ENCODE results near the gene CIC. TPM values are rescaled to one million over a fixed set of nuclear protein-coding genes. Genes with fewer than 3 reads are reported as not detected.

The CIC gene
- total RNA-seq (100 to 1,000 TPM; 112 to 125 TPM), total RNA-seq (84.1 to 151 reads per million in 2 donors)

DNA sequence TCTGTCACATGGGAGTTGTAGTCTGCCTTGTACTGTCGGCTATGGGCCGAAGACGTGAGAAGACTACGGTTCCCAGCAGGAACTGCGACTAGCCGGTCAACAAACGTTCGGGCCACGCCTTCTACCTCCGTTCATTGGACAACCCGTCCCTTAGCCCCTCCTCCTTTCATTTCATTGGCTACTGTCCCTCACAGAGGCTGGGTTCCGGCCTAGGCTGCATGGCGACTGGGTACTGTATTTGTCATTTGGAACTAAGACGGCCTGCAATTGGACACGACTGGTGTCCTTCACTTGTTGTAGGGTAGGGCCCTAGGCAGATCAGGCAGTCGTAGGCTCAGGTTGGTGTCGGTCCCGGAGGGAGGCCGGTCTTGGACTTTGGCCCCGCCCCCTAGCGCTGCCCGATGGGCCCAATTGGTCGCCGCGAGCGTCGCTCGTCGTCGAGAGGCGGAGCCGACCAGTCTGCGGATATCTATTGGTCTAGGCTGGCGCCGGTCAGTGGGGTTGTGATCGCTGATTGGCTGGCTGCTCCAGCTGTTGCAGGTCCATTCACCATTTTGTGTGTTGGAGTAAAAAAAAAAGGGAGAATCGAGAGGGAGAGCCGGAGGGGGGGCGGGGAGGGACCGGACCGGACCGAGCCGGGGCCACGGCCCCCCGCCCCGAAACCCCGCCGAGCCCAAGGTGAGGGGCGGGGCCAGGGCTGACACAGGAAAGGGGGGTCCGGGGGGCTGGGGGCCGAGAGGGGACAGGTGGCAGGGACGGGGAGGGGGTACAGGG, at the start of gene CIC:
Gene CIC (plus strand): TSS at position 549 of the 774 bp plus-strand sequence. CDS start 2,532 bp downstream, outside the sequence.
- DNase-seq (peak; percentile 97 to 99 (median 98)), ATAC-seq (peak; percentile 79)
- H3K4me1 Mint-ChIP-seq = peaks cover 27% of the 10 kb centered on the region
- H3K27me3 Mint-ChIP-seq = no peaks in the 10 kb centered on the region
- H3K27ac Mint-ChIP-seq = no peak within 1 kb of the TSS
- no peak within 1 kb of the TSS for H3K4me3 Mint-ChIP-seq
- H3K9me3 ChIP-seq (ENCODE audit: control insufficient read depth, low read length, poor library complexity, severe bottlenecking) = no peaks in the 10 kb centered on the region
- H3K36me3 Mint-ChIP-seq (ENCODE audit: low read depth) = peaks cover 4% of the 10 kb centered on the region

DNA sequence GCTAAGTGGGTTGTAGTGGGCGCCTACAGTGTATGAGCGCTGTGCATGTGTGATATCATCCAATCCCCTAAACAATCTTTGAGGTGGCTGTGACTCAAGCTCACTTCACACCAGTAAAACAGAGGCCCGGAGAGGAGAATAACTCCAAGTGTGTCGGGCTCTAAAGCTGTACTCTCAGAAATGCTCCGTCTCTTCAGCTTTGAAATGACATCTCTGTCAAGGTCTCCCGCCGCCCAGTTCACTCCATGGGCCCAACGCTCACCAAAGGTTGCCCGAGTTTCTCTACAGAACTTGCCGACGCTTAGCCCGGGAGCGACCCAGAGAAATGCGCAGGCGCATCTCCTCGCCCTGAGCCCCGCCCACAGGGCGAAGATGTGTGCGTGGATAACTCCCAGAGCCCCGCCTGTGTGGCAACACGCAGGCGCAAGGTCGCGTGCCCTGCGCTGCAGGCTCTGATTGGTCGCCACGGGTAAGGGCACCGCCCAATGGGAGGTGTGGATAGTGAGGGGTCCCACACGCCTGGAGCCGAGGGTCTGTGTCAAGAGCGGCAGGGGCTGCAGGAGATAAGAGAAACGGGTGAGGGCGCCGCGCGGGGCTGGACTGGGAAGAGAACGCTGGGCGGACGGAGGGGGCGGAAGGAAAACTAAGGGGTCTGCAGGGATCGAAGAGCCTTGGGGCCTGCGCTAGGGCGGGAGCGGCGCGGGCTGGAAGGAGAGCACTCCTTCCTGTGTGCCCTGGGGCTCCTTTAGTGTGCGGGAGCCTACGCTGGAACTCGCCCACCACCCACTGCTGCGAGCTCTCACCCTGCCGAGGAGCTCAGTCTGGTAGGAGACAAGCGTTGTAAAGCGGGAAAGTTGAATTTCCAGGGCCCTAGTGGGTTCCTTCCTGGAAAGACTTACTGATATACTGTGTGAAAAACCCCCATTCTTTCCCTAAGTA, 49.0 kb upstream of the CIC start, which contains the start of gene ZNF526:
Gene ZNF526 (plus strand): TSS at position 501 of the 939 bp plus-strand sequence. CDS start 4,092 bp downstream, outside the sequence.
- Mint-ChIP-seq H3K27me3 (no peaks in the 10 kb centered on the region), H3K36me3 (ENCODE audit: low read depth) (peaks cover 12% of the 10 kb centered on the region)

DNA sequence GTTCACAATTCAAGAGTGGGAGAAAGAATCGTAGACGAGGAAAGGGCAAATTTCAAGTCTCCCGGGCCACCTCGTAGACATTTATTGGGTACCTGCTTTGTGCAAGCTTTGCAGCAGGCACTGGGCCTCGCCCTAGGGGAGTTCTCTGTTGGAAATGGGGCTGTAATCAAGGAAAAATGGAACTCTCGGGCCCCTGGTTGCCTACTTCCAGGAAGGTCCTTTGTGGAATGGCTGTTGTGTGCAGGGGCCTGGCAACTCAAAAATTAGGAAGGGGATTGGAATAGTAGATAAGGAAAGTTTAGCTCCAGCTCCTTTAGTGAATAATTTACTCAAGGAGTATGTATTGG, 48.3 kb upstream of the CIC start:
- H3K36me3 Mint-ChIP-seq (ENCODE audit: low read depth) = peaks cover 12% of the 10 kb centered on the region
- H3K4me1 Mint-ChIP-seq = peaks cover 43% of the 10 kb centered on the region
- peak overlapping the region; percentile 100 for H3K4me3 Mint-ChIP-seq
- DNase-seq (no peak), ATAC-seq (no peak)
- H3K9me3 ChIP-seq (ENCODE audit: control insufficient read depth, low read length, poor library complexity, severe bottlenecking) = no peaks in the 10 kb centered on the region
- peak overlapping the region; percentile 99 for H3K27ac Mint-ChIP-seq
- H3K27me3 Mint-ChIP-seq = no peaks in the 10 kb centered on the region

More for the DNA sequence above, 49.0 kb upstream of the CIC start, which contains the start of gene ZNF526:
- peak within 1 kb of the TSS; percentile 99 for H3K27ac Mint-ChIP-seq
- H3K4me1 Mint-ChIP-seq = peaks cover 50% of the 10 kb centered on the region
- H3K9me3 ChIP-seq (ENCODE audit: control insufficient read depth, low read length, poor library complexity, severe bottlenecking) = no peaks in the 10 kb centered on the region
- DNase-seq = peak; percentile 94 to 96 (median 94)
- H3K4me3 Mint-ChIP-seq = peak within 1 kb of the TSS; percentile 100
- peak; percentile 84 for ATAC-seq

DNA sequence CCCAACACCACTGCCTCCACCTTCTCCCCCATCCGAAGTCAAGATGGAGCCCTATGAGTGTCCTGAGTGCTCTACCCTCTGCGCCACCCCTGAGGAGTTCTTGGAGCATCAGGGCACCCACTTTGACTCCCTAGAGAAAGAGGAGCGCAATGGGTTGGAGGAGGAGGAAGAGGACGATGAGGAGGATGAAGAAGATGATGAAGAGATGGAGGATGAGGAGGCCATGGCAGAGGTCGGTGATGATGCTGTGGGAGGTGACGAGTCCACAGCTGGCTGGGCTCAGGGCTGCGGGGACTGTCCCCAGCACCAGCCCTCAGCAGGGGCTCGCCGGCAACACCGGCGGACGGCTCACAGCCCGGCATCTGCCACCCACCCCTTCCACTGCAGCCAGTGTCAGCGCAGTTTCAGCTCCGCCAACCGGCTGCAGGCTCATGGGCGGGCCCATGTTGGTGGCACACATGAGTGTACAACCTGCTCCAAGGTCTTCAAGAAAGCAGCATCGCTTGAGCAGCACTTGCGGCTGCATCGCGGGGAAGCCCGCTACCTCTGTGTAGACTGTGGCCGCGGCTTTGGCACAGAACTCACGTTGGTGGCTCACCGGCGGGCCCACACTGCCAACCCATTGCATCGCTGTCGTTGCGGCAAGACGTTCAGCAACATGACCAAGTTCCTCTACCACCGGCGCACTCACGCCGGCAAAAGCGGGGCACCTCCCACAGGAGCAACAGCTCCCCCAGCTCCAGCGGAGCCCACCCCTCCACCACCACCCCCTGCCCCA, 43.9 kb upstream of the CIC start:
- Mint-ChIP-seq H3K36me3 (ENCODE audit: low read depth) (peaks cover 8% of the 10 kb centered on the region), H3K4me1 (peaks cover 24% of the 10 kb centered on the region), H3K4me3 (peak overlapping the region; percentile 56), H3K27me3 (no peaks in the 10 kb centered on the region), H3K27ac (no peak overlapping the region)
- H3K9me3 ChIP-seq (ENCODE audit: control insufficient read depth, low read length, poor library complexity, severe bottlenecking) = no peaks in the 10 kb centered on the region
- ATAC-seq (no peak), DNase-seq (no peak)

DNA sequence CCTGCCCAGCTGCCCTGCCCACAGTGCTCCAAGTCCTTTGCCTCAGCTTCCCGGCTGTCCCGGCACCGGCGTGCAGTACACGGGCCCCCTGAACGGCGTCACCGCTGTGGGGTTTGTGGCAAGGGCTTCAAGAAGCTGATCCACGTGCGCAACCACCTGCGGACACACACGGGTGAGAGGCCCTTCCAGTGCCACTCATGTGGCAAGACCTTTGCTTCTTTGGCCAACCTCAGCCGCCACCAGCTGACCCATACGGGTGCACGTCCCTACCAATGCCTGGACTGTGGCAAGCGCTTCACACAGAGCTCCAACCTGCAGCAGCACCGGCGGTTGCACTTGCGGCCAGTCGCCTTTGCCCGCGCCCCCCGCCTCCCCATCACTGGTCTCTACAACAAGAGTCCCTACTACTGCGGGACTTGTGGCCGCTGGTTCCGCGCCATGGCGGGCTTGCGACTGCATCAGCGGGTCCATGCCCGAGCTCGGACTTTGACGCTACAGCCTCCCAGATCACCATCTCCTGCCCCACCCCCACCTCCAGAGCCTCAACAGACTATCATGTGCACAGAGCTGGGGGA, 43.2 kb upstream of the CIC start:
- H3K9me3 ChIP-seq (ENCODE audit: control insufficient read depth, low read length, poor library complexity, severe bottlenecking) = no peaks in the 10 kb centered on the region
- DNase-seq (no peak), ATAC-seq (no peak)
- H3K4me3 Mint-ChIP-seq = no peak overlapping the region
- peaks cover 20% of the 10 kb centered on the region for H3K4me1 Mint-ChIP-seq
- H3K27me3 Mint-ChIP-seq = no peaks in the 10 kb centered on the region
- peaks cover 6% of the 10 kb centered on the region for H3K36me3 Mint-ChIP-seq (ENCODE audit: low read depth)
- H3K27ac Mint-ChIP-seq = no peak overlapping the region

DNA sequence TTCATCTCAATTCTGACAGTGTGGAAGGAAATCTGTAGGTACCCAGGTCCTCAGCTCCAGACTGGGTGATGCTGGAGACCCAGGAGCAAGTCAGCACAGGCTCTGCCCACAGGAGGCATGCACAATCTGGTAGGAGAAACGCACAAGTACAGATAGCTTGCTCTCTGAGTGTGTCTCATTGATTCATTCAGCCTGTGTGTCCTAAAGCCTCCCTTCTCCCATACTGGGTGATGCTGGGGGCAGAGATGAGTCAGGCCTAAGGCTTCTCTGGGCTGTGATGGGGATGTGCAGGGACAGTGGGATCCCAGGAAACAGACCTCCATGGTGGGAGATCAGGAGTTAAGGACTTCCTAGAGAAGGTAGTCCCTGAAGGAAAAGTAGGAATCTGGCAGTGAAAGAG, 42.2 kb upstream of the CIC start:
- DNase-seq (no peak), ATAC-seq (no peak)
- no peak overlapping the region for H3K4me3 Mint-ChIP-seq
- peaks cover 17% of the 10 kb centered on the region for H3K4me1 Mint-ChIP-seq
- H3K27me3 Mint-ChIP-seq = no peaks in the 10 kb centered on the region
- peaks cover 6% of the 10 kb centered on the region for H3K36me3 Mint-ChIP-seq (ENCODE audit: low read depth)
- H3K27ac Mint-ChIP-seq = peak overlapping the region; percentile 49
- no peaks in the 10 kb centered on the region for H3K9me3 ChIP-seq (ENCODE audit: control insufficient read depth, low read length, poor library complexity, severe bottlenecking)

DNA sequence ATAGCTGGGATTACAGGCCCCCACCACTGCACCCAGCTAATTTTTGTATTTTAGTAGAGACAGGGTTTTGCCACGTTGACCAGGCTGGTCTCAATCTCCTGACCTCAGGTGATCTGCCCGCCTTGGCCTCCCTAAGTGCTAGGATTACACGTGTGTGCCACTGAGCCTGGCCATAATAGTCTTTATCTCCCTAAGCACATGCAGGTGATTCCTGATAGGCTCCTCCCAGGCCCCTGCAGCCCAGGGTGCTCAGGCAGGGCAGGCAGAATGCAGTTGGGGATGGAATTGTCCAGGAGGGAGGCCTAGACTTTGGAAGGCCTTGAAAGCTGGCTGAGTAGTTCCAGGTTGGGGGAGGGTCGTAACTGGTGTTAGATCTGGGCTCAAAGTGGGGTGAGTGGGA, 40.4 kb upstream of the CIC start:
- H3K4me1 Mint-ChIP-seq = peaks cover 9% of the 10 kb centered on the region
- H3K9me3 ChIP-seq (ENCODE audit: control insufficient read depth, low read length, poor library complexity, severe bottlenecking) = no peaks in the 10 kb centered on the region
- H3K4me3 Mint-ChIP-seq = no peak overlapping the region
- no peaks in the 10 kb centered on the region for H3K27me3 Mint-ChIP-seq
- DNase-seq (no peak), ATAC-seq (no peak)
- peak overlapping the region; percentile 16 for H3K27ac Mint-ChIP-seq
- H3K36me3 Mint-ChIP-seq (ENCODE audit: low read depth) = peaks cover 6% of the 10 kb centered on the region

DNA sequence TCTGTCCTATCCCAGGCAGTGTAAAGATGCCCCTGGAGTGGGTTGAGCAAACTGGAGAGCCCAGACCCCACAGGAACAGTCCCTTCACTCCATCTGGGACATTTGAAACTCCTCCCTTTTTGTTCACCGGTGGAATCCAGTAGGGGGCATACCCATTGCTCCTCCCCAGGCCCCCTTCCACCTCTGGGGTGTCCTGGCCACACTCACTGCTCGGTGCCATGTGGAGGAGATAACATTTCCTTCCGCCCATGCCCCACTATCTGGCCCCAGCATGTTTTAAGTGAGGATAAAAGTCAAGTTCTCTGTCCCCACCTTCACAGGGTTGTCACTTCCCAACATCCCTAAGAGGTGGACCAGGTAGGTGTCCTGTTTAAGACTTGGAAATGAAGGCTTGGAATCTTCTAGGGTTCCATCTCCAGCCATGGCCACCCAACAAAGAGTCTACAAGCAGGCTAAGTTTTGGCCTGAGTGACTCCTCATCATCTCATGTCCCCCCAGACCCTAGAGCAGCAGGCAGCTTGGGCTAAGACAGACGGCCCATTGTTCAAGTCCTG, 39.7 kb upstream of the CIC start:
- DNase-seq (no peak), ATAC-seq (no peak)
- Mint-ChIP-seq H3K27me3 (no peaks in the 10 kb centered on the region), H3K4me3 (peak overlapping the region; percentile 28), H3K36me3 (ENCODE audit: low read depth) (peaks cover 6% of the 10 kb centered on the region), H3K4me1 (peaks cover 9% of the 10 kb centered on the region), H3K27ac (peak overlapping the region; percentile 16)
- H3K9me3 ChIP-seq (ENCODE audit: control insufficient read depth, low read length, poor library complexity, severe bottlenecking) = no peaks in the 10 kb centered on the region

DNA sequence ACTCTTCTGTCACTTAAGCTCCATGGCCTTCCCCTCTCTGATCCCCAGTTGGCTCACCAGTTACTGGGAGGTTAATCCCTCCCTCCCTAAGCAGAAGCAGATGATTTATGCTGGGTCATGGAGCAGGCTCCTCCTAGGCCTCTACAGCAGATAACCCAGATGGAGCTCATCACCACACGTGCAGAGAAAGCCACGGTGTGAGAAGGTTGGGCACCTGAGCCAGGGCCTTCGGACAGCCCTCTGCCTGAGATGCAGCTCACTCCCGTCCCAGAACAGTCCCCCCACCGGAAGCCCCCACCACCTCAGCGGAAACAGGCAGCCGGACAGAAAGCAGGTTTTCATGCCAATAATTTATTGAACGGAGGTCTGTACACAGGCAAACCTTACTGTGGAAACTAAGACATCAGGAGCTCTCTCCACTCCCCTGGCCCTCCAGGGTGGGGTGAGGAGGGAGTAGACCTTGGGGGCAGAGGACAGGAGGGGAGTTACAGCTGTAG, 39.1 kb upstream of the CIC start:
- H3K9me3 ChIP-seq (ENCODE audit: control insufficient read depth, low read length, poor library complexity, severe bottlenecking) = no peaks in the 10 kb centered on the region
- peak overlapping the region; percentile 16 for H3K27ac Mint-ChIP-seq
- no peak for DNase-seq
- peak overlapping the region; percentile 28 for H3K4me3 Mint-ChIP-seq
- H3K36me3 Mint-ChIP-seq (ENCODE audit: low read depth) = peaks cover 5% of the 10 kb centered on the region
- no peaks in the 10 kb centered on the region for H3K27me3 Mint-ChIP-seq
- H3K4me1 Mint-ChIP-seq = peaks cover 8% of the 10 kb centered on the region
- no peak for ATAC-seq

DNA sequence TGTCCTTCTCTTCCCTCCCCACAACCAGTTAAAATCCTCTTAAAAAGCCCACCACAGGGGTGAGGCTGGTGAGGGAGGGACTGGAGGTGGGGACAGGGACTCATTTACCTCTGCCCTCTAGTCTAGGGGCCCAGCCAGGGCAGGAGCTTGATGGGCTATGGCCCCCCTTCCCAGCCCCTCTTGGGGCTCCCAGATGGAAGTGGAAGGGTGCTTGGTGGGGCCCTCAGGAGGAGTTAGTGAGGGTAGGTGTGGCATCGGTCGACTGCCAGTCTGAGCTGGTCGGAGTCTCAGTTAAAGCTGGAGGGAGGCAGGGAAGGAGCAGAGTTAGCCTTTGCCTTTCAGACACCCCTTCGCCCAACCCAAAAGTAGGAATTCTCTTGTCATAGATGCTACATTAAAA, 38.5 kb upstream of the CIC start:
- peaks cover 4% of the 10 kb centered on the region for H3K36me3 Mint-ChIP-seq (ENCODE audit: low read depth)
- H3K9me3 ChIP-seq (ENCODE audit: control insufficient read depth, low read length, poor library complexity, severe bottlenecking) = no peaks in the 10 kb centered on the region
- peaks cover 7% of the 10 kb centered on the region for H3K4me1 Mint-ChIP-seq
- H3K27ac Mint-ChIP-seq = no peak overlapping the region
- DNase-seq (no peak), ATAC-seq (no peak)
- no peaks in the 10 kb centered on the region for H3K27me3 Mint-ChIP-seq
- H3K4me3 Mint-ChIP-seq = no peak overlapping the region

DNA sequence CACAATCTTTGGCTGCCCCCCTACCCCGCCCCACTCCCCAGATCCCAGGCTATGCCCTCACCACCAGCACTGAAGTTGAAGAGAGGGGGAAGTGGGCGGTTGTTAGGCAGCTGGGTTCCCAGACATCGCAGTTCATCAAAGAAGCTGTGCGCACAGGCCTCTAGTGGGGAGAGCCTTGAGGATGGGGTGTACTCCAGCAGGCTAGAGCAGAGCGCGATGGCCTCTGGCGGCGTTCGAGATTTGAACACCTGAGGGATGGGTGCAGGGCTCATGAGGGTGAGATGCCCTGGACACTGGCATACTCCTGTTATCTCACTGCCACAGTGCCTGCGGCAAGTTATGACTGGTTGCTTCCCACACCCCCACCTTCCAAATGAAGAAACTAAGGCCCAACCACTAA, 36.6 kb upstream of the CIC start:
- ATAC-seq (no peak), DNase-seq (no peak)
- H3K27ac Mint-ChIP-seq = no peak overlapping the region
- peaks cover 4% of the 10 kb centered on the region for H3K4me1 Mint-ChIP-seq
- no peaks in the 10 kb centered on the region for H3K27me3 Mint-ChIP-seq
- peaks cover 3% of the 10 kb centered on the region for H3K36me3 Mint-ChIP-seq (ENCODE audit: low read depth)
- H3K9me3 ChIP-seq (ENCODE audit: control insufficient read depth, low read length, poor library complexity, severe bottlenecking) = no peaks in the 10 kb centered on the region
- no peak overlapping the region for H3K4me3 Mint-ChIP-seq

DNA sequence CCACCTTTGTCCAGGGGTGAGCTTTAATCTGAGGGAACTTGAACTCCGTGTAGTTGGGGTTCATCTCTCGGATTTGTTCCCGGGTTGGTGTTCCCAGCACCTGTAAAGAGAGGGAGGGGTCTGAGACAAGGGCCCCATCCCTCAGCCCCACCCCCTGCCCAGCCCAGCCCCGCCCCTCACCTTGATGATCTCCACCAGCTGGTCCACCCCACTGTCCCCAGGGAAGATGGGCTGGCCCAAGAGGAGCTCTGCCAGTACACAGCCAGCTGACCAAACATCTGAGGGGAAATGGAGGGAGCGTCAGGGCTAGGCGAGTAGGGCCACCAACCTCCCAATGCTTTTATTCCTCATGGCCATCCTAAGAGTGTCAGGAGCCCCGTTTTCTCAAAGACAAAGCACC, 35.9 kb upstream of the CIC start:
- H3K36me3 Mint-ChIP-seq (ENCODE audit: low read depth) = peaks cover 3% of the 10 kb centered on the region
- ATAC-seq (no peak), DNase-seq (no peak)
- no peaks in the 10 kb centered on the region for H3K27me3 Mint-ChIP-seq
- peaks cover 4% of the 10 kb centered on the region for H3K4me1 Mint-ChIP-seq
- no peak overlapping the region for H3K4me3 Mint-ChIP-seq
- no peak overlapping the region for H3K27ac Mint-ChIP-seq
- H3K9me3 ChIP-seq (ENCODE audit: control insufficient read depth, low read length, poor library complexity, severe bottlenecking) = no peaks in the 10 kb centered on the region

All from T-helper 17 cell (primary cell).